Measurements from ENCODE around the gene UBE2U. TPM values are rescaled to one million over a fixed set of nuclear protein-coding genes. Genes with fewer than 3 reads are reported as not detected.

The UBE2U gene
- total RNA-seq, 4 donors from 2014 or later = not detected

DNA sequence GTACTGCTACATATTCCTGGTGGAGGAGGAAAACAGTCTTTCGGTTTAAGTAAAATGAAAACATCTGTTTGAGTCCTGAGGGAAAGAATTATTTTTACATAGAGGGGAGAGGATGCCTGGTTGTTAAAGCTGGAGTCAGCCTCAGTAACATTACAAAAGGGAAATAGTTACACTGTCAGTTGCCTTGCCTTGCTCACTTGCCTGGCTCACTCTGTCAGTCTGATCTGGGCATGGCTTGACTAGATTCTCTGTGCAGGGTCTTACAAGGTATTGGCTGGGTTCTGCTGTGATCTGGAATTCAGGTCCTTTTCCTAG, 8.4 kb upstream of the UBE2U start:
- ATAC-seq = no peak
- Histone ChIP-seq H3K9me3 (no peaks in the 10 kb centered on the region), H3K4me1 (peaks cover 0 to 22% (median 0%) of the 10 kb centered on the region in 3 donors), H3K36me3 (no peaks in the 10 kb centered on the region), H3K4me3 (no peak overlapping the region), H3K27me3 (no peaks in the 10 kb centered on the region), H3K27ac (no peak overlapping the region)
- no peak for TF ChIP-seq EP300 (IDR thresholded peaks at IDR 0.05)
- TF ChIP-seq, protein P1, sequence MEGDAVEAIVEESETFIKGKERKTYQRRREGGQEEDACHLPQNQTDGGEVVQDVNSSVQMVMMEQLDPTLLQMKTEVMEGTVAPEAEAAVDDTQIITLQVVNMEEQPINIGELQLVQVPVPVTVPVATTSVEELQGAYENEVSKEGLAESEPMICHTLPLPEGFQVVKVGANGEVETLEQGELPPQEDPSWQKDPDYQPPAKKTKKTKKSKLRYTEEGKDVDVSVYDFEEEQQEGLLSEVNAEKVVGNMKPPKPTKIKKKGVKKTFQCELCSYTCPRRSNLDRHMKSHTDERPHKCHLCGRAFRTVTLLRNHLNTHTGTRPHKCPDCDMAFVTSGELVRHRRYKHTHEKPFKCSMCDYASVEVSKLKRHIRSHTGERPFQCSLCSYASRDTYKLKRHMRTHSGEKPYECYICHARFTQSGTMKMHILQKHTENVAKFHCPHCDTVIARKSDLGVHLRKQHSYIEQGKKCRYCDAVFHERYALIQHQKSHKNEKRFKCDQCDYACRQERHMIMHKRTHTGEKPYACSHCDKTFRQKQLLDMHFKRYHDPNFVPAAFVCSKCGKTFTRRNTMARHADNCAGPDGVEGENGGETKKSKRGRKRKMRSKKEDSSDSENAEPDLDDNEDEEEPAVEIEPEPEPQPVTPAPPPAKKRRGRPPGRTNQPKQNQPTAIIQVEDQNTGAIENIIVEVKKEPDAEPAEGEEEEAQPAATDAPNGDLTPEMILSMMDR (IDR thresholded peaks at IDR 0.05) = no peak
- no peak for TF ChIP-seq POLR2A (IDR thresholded peaks at IDR 0.05)
- no peak for TF ChIP-seq POLR2AphosphoS5 (IDR thresholded peaks at IDR 0.05)
- WGBS, 2 donors (ENCODE audit: low coverage in 1 of 2) = 29 to 35% methylated on average over 1 of the region's 1 CpG

DNA sequence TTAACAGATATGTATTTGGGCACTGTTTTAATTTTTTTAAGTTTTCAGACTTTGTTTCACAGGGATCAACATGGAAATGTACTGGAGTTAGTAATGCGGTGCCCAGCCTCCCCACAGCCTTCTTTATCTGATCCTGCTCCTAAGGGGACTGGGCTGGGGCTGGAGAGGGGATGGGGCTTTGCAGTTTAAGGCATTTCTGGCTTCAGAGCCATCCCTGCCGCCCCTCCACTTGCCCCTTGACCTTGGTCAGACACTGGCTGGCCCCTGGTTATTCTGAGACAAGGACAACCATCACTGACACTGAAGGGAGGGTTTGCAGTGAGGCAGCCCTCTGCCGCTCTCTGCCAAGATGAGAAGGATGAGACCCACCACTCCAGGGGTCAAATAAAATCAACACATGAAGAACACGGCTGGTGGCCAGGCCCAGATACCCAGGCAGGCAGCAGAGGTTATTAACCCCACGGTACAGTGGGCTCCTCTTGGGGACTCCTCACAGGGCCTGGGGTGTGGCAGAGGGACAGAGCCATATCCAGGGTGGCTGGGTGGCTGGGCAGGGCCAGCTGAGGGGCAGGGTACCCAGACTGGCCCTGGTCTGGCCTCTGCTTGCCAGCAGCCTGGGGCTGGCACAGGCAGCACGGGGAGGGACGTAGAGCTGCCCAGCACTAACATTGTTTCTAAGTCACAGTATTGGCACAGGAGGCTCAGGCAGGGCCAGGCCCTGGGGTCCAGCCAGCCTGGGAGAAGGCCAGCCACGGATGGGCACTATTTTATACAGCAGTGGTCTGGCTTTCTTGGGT, 7.2 kb upstream of the UBE2U start:
- Histone ChIP-seq H3K27me3 (no peaks in the 10 kb centered on the region), H3K4me3 (no peak overlapping the region), H3K9me3 (no peaks in the 10 kb centered on the region), H3K4me1 (peaks cover 0 to 22% (median 0%) of the 10 kb centered on the region in 3 donors), H3K27ac (no peak overlapping the region), H3K36me3 (no peaks in the 10 kb centered on the region)
- TF ChIP-seq POLR2AphosphoS5 (IDR thresholded peaks at IDR 0.05) = no peak
- TF ChIP-seq, protein P1 (IDR thresholded peaks at IDR 0.05) = no peak
- TF ChIP-seq EP300 (IDR thresholded peaks at IDR 0.05) = no peak
- TF ChIP-seq POLR2A (IDR thresholded peaks at IDR 0.05) = no peak
- no peak for ATAC-seq
- WGBS, 2 donors (ENCODE audit: low coverage in 1 of 2) = 80 to 83% methylated on average over 2 to 3 of the region's 8 CpGs

DNA sequence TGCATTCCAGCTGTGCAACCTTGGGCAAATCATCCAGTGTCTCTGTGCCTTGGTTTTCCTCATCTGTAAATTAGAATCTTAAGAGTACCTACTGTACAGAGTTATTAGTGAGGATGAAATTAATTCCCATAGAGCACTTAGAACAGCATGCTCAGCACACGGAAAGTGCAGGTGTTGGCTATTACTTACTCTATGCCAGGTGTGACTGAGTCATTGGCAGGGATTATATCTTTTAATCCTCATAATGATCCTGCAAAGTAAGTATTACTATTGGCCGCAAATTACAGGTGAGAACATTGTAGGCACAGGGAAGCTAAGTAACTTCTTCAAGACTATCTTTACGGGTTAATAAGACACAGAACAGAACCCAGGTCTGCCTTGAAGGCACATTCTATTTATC, 6.3 kb upstream of the UBE2U start:
- no peaks in the 10 kb centered on the region for H3K36me3 ChIP-seq
- peaks cover 0 to 22% (median 0%) of the 10 kb centered on the region in 3 donors for H3K4me1 ChIP-seq
- no peak for ATAC-seq
- TF ChIP-seq, protein P1 (IDR thresholded peaks at IDR 0.05) = no peak
- no peak overlapping the region for H3K4me3 ChIP-seq
- no peaks in the 10 kb centered on the region for H3K27me3 ChIP-seq
- 94 to 95% methylated on average over 3 of the region's 3 CpGs for WGBS, 2 donors (ENCODE audit: low coverage in 1 of 2)
- H3K27ac ChIP-seq = no peak overlapping the region
- H3K9me3 ChIP-seq = no peaks in the 10 kb centered on the region

DNA sequence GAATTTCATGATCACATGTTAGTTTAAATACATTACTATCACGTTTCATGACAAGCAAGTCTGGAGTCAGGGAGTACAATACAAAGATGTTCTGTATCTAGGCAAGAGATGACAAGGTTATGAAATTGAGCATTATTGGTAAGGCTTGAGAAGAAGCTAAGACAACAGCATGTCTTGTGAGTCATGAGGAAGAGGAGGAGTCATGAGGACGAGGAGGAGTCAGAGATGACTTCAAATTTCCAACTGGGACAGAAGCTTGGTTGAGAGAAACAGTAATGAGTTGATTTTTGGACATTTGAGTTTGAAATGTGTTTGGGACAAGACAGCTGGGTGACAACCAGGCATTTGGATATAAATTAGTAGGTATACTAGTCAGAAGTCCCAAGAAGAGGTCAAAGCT, 4.3 kb upstream of the UBE2U start:
- Histone ChIP-seq H3K27ac (no peak overlapping the region), H3K4me1 (peaks cover 0 to 21% (median 0%) of the 10 kb centered on the region in 3 donors), H3K4me3 (no peak overlapping the region), H3K36me3 (no peaks in the 10 kb centered on the region), H3K27me3 (no peaks in the 10 kb centered on the region), H3K9me3 (no peaks in the 10 kb centered on the region)
- TF ChIP-seq POLR2A (IDR thresholded peaks at IDR 0.05) (no peak), EP300 (IDR thresholded peaks at IDR 0.05) (no peak), POLR2AphosphoS5 (IDR thresholded peaks at IDR 0.05) (no peak)
- TF ChIP-seq, protein P1 (IDR thresholded peaks at IDR 0.05) = no peak
- 71 to 83% methylated on average over 1 to 2 of the region's 2 CpGs for WGBS, 2 donors (ENCODE audit: low coverage in 1 of 2)
- no peak for ATAC-seq

DNA sequence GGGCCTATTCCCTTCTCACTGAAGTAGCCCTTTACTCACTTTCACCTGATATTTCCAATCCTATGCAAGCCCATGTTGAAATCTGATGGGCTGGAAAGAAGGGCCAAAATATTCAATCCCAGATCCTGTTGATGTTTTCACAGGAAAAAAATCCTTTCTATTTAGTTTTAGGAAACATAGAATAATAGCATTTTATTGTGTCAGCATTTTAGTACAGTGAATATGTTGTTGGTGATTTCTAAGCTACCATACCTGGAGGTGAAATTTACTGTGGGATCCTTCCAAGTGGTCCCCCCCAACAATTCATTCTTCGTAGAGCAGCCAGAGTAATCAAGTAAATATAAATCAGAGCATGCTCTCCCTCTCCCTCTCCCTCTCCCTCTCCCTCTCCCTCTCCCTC, 3.4 kb upstream of the UBE2U start:
- TF ChIP-seq EP300 (IDR thresholded peaks at IDR 0.05) (no peak), POLR2A (IDR thresholded peaks at IDR 0.05) (no peak), POLR2AphosphoS5 (IDR thresholded peaks at IDR 0.05) (no peak)
- TF ChIP-seq, protein P1 (IDR thresholded peaks at IDR 0.05) = no peak
- Histone ChIP-seq H3K4me1 (peaks cover 0 to 13% (median 0%) of the 10 kb centered on the region in 3 donors), H3K27me3 (no peaks in the 10 kb centered on the region), H3K27ac (no peak overlapping the region), H3K9me3 (no peaks in the 10 kb centered on the region), H3K4me3 (no peak overlapping the region), H3K36me3 (no peaks in the 10 kb centered on the region)
- no peak for ATAC-seq
- 0 to 89% methylated on average over 1 of the region's 1 CpG for WGBS, 2 donors (ENCODE audit: low coverage in 1 of 2)

Measured in gastroesophageal sphincter (tissue), 4 donors.